ENCODE results near the gene PTGES2.

DNA sequence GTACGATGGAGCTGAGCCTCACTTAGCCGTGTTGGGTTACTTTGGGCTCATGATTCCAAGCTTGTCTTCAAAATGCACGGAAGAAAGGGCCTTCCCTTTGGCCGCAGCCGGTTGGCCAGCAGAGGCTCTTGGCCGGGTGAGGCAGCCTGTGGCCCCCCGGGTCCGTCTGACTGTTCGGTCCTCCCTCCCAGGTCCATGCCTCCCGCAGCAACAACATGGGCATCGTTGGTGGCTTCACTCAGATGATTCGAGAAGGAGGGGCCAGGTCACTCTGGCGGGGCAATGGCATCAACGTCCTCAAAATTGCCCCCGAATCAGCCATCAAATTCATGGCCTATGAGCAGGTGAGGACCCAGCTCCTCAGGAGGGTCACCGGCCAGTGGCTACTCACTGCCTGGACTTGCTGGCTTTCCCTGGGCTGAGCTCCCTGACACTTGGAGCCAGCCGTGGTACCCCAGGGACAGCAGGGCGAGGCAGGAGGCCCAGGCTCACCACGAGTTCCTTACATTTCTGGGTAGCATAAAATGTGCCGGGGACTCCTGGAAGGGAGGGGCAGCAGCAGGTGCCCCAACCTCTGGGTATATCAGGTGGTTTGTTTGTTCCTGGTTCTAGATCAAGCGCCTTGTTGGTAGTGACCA is 21.9 kb downstream of the PTGES2 start:
- TF ChIP-seq, protein P1, sequence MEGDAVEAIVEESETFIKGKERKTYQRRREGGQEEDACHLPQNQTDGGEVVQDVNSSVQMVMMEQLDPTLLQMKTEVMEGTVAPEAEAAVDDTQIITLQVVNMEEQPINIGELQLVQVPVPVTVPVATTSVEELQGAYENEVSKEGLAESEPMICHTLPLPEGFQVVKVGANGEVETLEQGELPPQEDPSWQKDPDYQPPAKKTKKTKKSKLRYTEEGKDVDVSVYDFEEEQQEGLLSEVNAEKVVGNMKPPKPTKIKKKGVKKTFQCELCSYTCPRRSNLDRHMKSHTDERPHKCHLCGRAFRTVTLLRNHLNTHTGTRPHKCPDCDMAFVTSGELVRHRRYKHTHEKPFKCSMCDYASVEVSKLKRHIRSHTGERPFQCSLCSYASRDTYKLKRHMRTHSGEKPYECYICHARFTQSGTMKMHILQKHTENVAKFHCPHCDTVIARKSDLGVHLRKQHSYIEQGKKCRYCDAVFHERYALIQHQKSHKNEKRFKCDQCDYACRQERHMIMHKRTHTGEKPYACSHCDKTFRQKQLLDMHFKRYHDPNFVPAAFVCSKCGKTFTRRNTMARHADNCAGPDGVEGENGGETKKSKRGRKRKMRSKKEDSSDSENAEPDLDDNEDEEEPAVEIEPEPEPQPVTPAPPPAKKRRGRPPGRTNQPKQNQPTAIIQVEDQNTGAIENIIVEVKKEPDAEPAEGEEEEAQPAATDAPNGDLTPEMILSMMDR (conservative IDR thresholded peaks at IDR 0.05; ENCODE audit: low read length) = no peak
- TF ChIP-seq EZH2phosphoT487 (IDR thresholded peaks at IDR 0.05; ENCODE audit: borderline replicate concordance, low read depth, low read length) = no peak
